Measurements from ENCODE around the gene ADAMTSL5.

DNA sequence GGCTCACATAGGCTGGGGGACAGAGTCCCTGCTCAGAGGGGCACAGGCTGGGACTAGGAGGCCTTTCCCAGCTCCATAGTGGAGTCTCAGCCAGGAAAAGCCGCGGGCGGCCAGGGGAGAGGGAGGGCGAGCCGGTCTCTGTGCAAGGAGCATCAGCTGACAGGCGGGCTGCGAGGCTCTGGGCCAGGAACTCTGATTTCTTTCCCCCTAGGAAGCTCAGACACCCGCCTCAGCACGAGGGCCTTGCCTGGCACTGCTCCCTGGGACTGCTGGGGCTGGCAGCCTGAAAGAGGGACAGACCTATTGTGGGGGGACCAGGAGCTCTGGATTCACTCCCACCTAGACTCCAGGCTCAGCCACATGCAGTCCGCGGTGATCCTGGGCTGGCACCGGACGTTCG lies 8.8 kb upstream of the ADAMTSL5 start:
- TF ChIP-seq EZH2 (IDR thresholded peaks at IDR 0.05) (no peak), POLR2AphosphoS5 (IDR thresholded peaks at IDR 0.05; ENCODE audit: borderline replicate concordance, low read depth, low read length) (no peak), FOXP2 (optimal IDR thresholded peaks at IDR 0.05; ENCODE audit: control extremely low read depth, extremely low read length, insufficient read depth) (no peak)

Data from SK-N-MC (cell line).